Panc1 (cell line): ENCODE data around the gene STYXL1. TPM values are rescaled to one million over a fixed set of nuclear protein-coding genes. Genes with fewer than 3 reads are reported as not detected.

Experiments
- ATAC-seq: fragments of 200-7000 bp; cut with Tn5 transposase; 2 replicates; pipeline ENCODE4 v1.9.1; 2020; ENCODE audit warnings: mild to moderate bottlenecking, moderate library complexity
- BruUV-seq: library from RNA; stranded (reverse); fragments of 400-500 nt; replicated peaks from 2 replicates; lab custom pipeline; 2021; lab: Mats Ljungman, UMichigan
- CTCF ChIA-PET: fragments of 300-600 bp; sonication (Branson Sonifier 250); formaldehyde crosslinking; loops from one replicate; lab custom pipeline; 2022; ENCODE audit warnings: antibody characterized with exemption; lab: Charles Lee
- POLR2A ChIA-PET: fragments of 300-600 bp; sonication (Branson Sonifier 250); formaldehyde crosslinking; loops from one replicate; lab custom pipeline; 2022; ENCODE audit warnings: antibody characterized with exemption; lab: Charles Lee
- DNase-seq: peaks from one replicate; pipeline ENCODE4 v3.0.0-alpha.2; 2010; ENCODE audit warnings: low read depth, low spot score
- H3K27ac ChIP-seq: 2 replicates; pipeline ENCODE4 v1.5.1; 2011; ENCODE audit warnings: mild to moderate bottlenecking, low read length, inconsistent platforms
- H3K27me3 ChIP-seq: fragments of 200-500 bp; sonication (Bioruptor generic); 2 replicates; pipeline ENCODE4 v1.6.0; 2014; ENCODE audit warnings: low read length, inconsistent platforms; ENCODE audit not compliant: control insufficient read depth, insufficient read depth
- H3K36me3 ChIP-seq: fragments of 200-500 bp; sonication (Bioruptor generic); 2 replicates; pipeline ENCODE4 v1.5.1; 2014; ENCODE audit warnings: inconsistent platforms, mild to moderate bottlenecking, low read length, moderate library complexity; ENCODE audit not compliant: control insufficient read depth, insufficient read depth
- H3K4me1 ChIP-seq: 2 replicates; pipeline ENCODE4 v1.5.1; 2011; ENCODE audit warnings: inconsistent platforms, mild to moderate bottlenecking, low read length, moderate library complexity; ENCODE audit not compliant: control insufficient read depth, insufficient read depth
- H3K4me3 ChIP-seq, 2 experiments: 2 replicates each; pipeline ENCODE4 v1.5.1; 2011 to 2012; ENCODE audit warnings: low read depth in 2 of 2, low read length in 2 of 2, mild to moderate bottlenecking in 2 of 2, inconsistent platforms in 1 of 2, moderate library complexity in 1 of 2
- H3K9me3 ChIP-seq: fragments of 200-500 bp; sonication (Bioruptor generic); 2 replicates; pipeline ENCODE4 v1.5.1; 2014; ENCODE audit warnings: low read depth, mild to moderate bottlenecking, inconsistent platforms, low read length, moderate library complexity; ENCODE audit not compliant: control insufficient read depth, insufficient read depth
- CTCF ChIP-seq: fragments of 450-650 bp; IDR thresholded peaks from 2 replicates; pipeline ENCODE4 v1.5.1; 2017; ENCODE audit warnings: mild to moderate bottlenecking
- POLR2AphosphoS5 ChIP-seq: IDR thresholded peaks from 2 replicates; pipeline ENCODE4 v1.6.1; 2012; ENCODE audit warnings: mild to moderate bottlenecking, low read depth, low read length, moderate library complexity
- REST ChIP-seq, 2 experiments: IDR thresholded peaks; 2 replicates each; pipeline ENCODE4 v1.6.1; 2011 to 2012; ENCODE audit warnings: low read depth in 2 of 2, control low read depth in 1 of 2, low read length in 1 of 2, mild to moderate bottlenecking in 1 of 2, moderate library complexity in 1 of 2; ENCODE audit not compliant: insufficient read depth in 1 of 2
- SIN3A ChIP-seq: IDR thresholded peaks from 2 replicates; pipeline ENCODE4 v1.6.1; 2012; ENCODE audit warnings: low read depth, mild to moderate bottlenecking, low read length, moderate library complexity, borderline replicate concordance; ENCODE audit not compliant: insufficient read depth
- TCF7L2 ChIP-seq: IDR thresholded peaks from 2 replicates; pipeline ENCODE4 v1.6.1; 2011; ENCODE audit warnings: mild to moderate bottlenecking, low read depth, low read length, inconsistent platforms
- in situ Hi-C: cut with HindIII; loops from 2 replicates; pipeline ENCODE4 v1.10.0; 2016; ENCODE audit warnings: low sequenced_read_pairs, low pct_unique_long_range_greater_than_20kb
- intact Hi-C: fragments of 100-400 bp; cut with micrococcal nuclease; formaldehyde crosslinking; loops from one replicate; pipeline ENCODE4 v1.10.0; 2022; ENCODE audit not compliant: unreplicated experiment
- total RNA-seq: library from RNA; stranded (reverse); gene quantifications from one replicate; pipeline ENCODE4 v1.2.1, GENCODE V29; 2021; ENCODE audit not compliant: unreplicated experiment

The STYXL1 gene
- total RNA-seq, 1 experiment from 2014 or later: 57.6 TPM

- intact Hi-C loops (no loop called here), in situ Hi-C loops (no loop called here)
- H3K27me3 ChIP-seq: no peaks in the 10 kb centered on the region
- no peak overlapping the region for H3K27ac ChIP-seq
- ATAC-seq: no peak
- no peaks in the 10 kb centered on the region for H3K9me3 ChIP-seq
- TF ChIP-seq REST (IDR thresholded peaks at IDR 0.05; ENCODE audit: insufficient read depth in 1 of 2, low read depth in 2 of 2, low read length in 1 of 2): no peak
- TF ChIP-seq CTCF: no peak
- TF ChIP-seq TCF7L2: no peak
- no peak for TF ChIP-seq POLR2AphosphoS5
- TF ChIP-seq SIN3A: no peak
- no peaks in the 10 kb centered on the region for H3K4me1 ChIP-seq
- DNase-seq: no peak
- POLR2A ChIA-PET: no interaction called here
- BruUV-seq: no TSS peak
- H3K4me3 ChIP-seq: no peak overlapping the region
- peaks cover 3% of the 10 kb centered on the region for H3K36me3 ChIP-seq
- CTCF ChIA-PET: interaction anchor here (0.6 to 1.7 kb wide), 2 partner anchors 10 to 70 kb away, joined by 3 to 8 read pairs; no protein-coding TSS in a partner anchor
Measured at GRCh38 chr7:76009672-76010600, 37.9 kb downstream of the STYXL1 start.

DNA sequence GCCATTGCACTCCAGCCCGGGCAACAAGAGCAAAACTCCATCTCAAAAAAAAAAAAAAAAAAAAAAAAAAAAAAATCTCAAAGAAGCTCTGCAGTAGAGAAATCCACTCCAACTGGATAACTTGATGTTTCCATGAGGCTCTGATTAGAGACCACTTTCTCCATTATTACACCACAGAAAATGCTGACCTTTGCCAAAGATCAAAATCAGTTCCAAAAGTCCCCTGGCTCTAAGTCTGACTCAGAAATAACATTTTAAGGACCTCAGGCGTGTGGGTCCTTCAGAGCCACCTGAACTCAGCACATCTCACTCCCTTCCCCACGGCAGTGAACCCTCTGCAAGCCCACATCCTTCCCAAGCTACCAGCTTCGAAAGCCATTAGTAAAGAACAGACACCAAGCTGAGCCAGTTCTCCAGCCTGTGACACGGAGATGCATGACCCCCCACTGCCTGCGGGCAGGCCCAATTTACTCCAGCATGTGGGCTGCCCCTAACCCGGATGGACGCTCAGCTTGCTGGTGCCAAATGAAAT lies 39.6 kb downstream of the STYXL1 start:
- in situ Hi-C loops: no loop called here
- POLR2A ChIA-PET: no interaction called here

More for the DNA sequence above, 39.6 kb downstream of the STYXL1 start:
- Histone ChIP-seq H3K4me3 (no peak overlapping the region), H3K27me3 (no peaks in the 10 kb centered on the region), H3K4me1 (no peaks in the 10 kb centered on the region), H3K9me3 (no peaks in the 10 kb centered on the region), H3K27ac (no peak overlapping the region), H3K36me3 (peaks cover 3% of the 10 kb centered on the region)
- no TSS peak for BruUV-seq
- TF ChIP-seq POLR2AphosphoS5 (no peak), TCF7L2 (no peak), CTCF (no peak), REST (IDR thresholded peaks at IDR 0.05; ENCODE audit: insufficient read depth in 1 of 2, low read depth in 2 of 2, low read length in 1 of 2) (no peak), SIN3A (no peak)
- DNase-seq (no peak), ATAC-seq (no peak)
- intact Hi-C loops: no loop called here
- CTCF ChIA-PET: interaction anchor here (1.7 kb wide), 1 partner anchor 12 kb away, joined by 3 read pairs; no protein-coding TSS in a partner anchor
